NCI-H1436 (cell line): Measurements from ENCODE around the gene STK24.

Experiments
- DNase-seq: peaks from one replicate; lab custom pipeline; 2025; lab: John Stamatoyannopoulos, UW

Gene STK24

DNA sequence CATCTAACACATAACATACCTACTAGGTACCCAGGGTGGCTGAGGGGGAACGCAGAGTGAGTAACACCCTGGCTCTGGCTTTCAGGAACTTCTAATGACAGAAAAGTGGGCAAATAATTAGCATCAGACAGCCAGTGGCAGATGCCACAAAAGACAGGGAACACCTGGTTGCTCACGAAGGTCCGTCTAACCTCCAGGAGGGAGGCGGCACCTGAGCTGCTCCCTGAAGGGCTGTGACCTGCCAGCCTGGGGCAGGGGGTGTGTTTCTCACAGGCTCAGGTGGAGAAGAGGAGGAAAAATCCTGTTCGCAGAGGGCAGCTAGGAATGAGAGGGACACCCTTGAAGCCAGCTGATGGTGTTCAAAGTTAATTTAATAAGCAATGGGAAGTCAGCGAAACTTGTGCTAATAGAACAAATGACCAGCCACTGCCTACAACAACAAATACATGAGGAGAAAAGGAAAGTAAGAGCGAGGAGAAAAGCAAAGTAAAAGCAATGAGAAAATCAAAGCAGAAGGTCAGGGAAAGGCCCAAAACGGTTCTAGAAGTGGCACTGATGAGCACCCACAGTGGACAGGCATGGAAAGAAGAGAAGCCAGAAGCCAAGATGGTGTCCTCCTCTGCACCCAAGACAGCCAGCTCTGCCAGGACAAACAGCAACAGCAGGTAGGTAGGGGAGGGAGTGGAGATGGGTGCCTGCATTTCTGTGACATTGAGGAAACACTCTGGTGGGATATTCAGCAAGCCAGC is 87.3 kb downstream of the STK24 start:
- no peak for DNase-seq

DNA sequence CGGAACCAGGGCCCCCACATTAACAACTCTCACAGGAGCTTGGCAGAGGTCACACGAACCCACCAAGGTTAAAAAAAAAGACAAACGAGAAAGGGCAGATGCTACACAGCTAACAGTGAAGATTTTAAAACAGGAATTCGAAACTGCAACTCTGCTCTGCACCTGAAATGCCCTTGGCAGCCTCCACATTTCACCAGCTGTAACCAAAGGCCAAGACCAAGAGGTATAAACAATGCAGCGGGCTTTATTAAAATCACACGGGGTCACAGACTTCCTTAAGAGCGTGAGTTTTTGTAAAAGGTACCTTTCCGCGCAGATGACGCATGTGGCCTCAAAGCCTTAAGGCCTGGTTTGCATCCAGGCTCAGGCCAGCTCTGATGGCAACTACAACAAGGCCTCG is 88.2 kb downstream of the STK24 start:
- DNase-seq = no peak

DNA sequence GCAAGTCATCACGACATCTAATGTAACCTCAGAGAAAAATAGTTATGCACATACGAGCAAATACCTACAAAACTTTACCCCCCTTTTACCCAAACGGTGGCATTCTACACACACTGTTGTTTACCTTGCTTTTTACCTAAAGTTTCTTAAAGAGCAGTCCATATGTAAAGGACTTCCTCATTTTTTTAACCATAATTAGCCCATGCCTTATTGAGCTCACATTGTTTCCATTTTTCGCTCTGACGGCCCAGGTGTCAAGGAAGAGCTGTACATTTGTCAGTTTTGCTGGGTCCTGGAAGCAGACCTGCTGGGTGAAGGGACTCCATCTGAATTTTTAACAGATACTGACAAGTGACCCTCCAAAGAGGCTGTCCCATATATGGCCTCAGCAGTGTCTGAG is 89.4 kb downstream of the STK24 start:
- no peak for DNase-seq

DNA sequence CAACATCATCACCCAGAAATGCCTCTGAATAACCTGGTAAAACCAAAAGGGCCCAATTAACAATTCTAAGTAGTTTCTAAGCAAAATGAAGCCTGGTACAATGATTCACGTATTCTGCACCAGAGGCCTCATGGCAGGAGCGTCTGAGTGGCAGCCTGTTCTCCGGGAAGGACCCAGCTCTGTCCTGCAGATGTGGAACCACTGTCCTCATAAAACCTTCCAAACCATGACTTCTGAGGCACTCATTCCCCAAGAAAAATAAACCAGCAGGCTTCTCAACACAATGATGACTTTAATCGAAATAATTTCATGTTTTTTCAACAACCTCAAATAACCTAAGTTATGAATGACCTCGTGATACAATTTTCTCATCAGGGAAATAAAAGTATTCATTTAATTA is 89.9 kb downstream of the STK24 start:
- no peak for DNase-seq

DNA sequence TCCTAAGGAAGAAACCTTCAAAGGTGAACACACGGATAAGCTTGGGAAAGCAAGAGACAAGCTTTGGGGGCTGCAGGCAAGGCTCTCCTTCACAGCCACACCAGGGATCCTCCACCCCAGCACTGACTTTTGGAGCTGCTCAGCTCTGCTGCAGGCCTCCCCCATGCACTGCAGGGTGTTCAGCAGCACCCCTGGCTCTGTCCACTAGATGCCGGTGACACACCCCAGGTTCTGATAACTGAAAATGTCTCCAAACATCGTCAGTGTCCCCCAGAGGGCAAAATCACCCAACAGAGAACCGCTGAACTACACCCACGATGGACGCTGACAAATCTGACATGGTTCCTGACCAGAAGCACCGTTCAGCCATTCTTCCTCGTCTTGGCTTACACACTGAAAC is 90.5 kb downstream of the STK24 start:
- DNase-seq = no peak

DNA sequence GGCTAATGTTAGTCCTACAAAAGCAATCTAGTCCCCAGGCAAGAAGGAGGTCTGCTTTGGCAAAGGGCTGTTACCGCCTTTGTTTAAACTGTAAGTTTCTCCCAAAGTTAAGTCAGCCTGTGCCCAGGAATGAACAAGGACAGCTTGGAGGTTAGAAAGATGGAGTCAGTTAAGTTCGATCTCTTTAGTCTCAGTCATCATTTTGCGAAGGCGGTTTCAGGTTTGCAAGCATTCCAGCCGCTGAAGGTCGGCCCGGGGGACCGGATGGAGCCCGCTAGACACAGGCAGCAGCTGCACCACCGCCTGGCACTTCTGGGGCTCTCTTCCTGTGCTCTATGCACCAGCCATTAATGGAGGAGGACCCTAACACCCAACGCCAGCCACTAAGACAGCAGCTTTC is 91.3 kb downstream of the STK24 start:
- no peak for DNase-seq

DNA sequence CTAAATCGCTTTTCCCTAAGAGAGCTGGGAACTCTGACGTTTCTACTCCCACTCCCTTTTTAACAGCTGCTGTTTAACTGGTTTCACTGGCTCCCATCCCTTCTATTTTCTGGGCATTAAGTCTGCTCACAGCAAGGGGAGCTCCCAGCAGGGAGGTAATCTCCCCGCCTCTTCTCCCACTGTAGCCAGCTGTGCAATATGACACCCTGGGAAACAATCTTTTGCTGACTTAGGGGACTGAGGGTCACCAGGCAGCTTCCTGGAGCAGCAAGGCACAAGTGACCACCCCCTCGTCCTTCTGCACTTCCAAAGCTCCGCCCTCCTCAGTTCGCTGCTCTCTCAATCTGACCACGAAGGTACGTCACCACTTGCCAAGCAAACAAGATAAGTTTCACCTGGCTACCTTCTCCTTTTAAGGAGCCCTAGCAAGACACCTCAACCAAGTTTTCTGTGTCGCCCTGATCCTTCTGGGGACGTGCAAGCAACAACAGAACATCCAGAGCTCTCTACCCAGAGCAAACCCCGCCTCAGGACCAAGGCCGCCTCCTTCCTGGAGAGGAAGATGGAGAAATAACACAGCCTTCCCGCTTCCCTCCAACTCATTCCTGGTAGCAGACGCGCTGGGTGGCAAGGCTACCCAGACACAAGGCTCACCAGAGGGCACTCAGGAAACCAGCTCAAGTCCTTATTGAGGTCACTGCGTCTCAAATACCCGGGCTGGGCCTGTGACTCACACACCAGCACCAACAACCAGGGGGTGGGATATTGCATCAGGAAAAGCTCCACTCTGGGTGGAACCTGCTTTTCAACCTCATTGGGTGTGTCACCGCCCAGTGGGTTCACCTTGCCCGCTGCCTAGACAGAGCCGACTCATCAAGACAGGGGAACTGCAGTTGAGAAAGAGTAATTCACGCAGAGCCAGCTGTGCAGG is 92.4 kb downstream of the STK24 start:
- DNase-seq = no peak

DNA sequence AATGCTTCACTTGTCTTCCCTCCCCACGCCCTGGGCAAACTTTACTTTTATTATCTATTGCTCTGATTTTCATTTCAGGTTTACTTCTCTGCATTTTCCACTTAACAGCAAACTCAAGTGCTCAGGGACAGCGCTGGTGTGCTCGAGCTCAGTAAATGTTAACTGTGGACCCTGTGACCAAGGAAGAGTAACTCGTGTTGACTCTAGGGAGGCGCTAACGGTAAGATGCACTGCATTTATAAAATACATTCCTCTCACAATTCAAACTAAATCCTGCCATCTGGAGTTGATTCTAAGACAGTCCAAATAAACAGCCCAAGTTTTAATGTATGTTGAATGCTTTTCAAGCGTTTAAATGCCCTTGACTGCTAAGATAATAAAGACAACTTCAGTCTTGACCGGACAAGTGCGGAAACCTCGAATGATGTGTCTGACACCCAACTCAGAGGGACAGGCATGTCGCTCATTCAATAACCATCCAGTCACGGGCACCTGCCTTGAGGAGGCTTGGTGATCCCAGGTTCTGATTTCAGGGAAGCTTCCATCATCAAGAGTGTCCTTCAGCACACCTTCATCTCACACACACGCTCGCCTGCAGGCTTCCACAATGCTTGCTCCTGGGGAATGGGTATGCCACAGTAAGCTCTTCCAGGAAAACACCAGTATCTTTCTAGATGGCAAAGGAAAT is 93.2 kb downstream of the STK24 start:
- no peak for DNase-seq

DNA sequence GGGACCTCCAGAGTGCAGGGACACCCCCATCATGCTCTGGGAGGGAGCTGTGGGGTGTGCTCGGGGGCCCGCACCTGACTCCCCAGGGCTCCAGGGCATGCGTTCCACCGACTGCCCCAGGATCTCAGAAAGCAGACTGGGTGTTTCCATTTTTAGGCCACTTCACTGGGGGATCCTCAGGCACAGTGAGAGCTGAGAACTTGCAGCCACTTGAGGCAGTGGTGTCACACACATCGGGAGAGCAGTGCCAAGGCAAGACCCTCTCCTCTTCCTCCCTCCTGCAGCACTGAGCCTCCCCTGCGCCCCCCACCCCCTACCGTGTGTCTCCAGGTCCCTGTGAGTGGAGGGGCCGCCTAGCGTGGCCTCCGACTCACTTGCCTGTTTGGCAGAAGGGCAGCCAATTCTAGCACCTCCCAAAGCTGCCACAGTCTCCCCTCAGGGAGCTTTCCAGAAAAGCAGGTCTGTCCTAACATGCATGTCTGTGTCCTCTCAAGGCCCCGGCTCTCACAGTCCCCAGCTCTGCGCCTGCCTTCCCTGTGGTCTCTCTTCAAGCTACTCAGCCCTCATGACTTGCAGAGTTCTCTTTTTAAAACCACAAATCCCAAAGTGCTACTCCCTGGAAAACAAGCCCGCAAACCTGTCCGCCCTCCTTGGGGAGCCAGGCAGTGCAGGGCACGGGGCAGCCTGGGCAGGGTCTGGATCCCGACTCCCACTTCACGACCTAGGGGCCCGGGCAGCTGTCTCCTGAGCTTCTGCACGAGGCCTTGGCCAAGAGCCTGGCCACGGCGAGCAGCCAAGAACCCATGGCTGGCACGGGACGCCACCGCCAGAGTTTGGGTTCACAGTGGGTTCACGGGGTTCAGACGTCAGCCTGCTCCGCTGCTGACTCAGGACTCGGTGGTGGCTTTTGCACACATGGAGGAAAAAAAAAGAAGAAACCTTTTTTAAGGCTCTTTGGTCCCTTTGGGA is 94.1 kb downstream of the STK24 start:
- DNase-seq = no peak

DNA sequence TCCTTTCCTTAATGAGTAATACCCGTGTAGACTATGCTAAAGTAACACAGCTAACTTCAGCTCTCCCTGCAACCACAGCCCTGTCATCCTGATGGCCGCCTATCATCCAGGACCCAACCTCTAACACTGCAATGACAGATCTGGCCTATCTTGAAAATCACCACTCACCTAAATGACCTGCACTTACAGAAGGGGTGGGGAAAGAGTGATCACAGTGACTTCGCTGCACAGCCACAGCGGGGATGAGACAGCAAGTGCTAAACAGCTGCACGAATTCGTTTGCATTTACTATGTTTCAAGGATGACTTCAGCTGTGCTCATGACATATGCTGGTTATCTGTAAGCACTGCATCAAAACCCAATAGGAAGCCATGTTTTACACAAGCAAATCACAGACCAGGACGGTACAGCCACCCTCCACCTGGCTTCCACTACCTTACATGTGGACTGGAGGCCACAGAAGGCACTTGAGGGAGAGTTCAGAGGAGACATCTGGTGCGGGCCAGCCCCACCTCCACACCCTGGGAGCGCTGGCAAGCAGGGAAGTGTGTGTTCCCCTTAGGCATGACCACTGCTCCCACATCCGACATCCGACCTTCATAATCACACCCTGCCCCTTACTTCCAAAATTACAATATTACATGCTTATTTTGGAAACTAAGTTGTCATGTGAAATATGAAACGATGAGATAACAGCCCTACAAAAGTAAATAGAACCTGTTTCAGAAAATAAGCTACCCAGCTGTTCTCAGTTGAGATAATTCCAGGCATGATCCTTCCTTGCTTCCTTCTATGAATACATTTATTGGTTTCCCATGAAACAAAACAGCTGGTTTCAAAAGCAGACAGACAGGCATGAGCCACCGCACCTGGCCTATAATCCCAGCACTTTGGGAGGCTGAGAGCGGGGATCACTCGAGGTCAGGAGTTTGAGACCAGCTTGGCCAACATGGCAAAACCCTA is 95.7 kb downstream of the STK24 start:
- no peak for DNase-seq

DNA sequence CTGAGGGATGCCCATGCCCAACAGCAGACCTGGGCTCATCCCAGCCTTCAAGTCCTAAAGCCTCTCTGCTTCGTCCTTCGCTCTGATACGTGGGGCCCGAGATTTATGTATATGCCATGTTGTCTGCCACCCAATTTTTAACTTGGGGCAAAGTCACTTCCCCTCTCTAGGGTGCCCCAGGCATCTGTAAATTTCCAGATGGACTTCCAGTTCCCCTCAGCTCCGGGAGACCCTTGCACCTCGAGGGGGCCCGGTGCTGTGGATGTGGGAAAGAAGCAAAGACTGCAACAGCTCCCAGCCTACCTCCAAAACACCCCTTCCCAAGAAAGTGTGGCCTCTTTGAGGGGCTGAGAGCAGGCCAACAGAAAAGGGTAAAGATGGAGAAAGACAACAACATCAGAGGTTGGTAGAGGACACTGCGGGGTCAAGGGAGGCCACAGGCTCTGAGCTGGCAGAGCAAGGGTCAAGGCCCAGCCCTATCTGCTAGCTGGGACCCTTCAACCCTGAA is 97.4 kb downstream of the STK24 start:
- no peak for DNase-seq

DNA sequence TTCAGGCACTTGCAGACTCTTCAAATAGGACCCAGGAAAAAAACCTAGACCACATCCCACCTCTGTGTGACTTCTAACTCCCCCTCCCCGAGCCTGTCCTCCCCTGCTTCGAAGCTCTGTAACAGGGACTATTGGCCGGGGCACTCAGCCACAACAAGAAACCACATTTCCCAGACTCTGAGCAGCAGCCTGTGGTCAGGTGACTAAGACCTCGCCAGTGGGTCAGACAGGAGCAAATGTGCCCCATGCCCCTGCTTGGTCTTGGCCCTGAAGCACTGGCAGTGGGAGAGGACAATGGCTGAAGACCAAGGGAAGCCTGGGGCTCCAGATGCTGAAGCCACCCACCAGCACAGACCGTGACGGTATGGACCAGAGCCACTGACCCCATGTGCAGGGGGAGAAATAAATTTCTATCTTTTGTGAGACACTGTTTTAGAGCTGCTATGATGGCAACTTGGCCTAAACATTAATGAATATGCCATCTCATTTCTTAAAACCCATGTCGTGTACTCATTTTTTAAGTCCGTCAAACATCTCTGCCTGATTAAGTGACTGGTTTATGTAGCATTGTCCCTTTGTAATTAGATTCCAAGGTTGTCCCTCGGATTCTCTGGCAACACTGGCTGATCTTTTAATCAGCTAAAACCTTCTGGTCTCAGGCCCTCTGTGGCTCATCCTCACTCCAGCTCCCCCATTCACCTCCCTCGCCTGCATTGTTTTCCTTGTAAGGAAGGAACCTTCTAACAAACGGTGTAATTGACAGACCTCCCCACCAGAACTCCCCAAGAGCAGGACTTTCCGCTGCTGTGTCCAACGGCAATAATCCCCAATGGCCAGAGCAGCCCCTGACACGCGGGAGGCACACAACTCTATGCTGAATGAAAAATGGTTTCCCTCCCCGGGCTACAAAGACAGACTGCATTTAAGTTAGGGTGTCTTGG is 98.4 kb downstream of the STK24 start:
- DNase-seq = no peak

DNA sequence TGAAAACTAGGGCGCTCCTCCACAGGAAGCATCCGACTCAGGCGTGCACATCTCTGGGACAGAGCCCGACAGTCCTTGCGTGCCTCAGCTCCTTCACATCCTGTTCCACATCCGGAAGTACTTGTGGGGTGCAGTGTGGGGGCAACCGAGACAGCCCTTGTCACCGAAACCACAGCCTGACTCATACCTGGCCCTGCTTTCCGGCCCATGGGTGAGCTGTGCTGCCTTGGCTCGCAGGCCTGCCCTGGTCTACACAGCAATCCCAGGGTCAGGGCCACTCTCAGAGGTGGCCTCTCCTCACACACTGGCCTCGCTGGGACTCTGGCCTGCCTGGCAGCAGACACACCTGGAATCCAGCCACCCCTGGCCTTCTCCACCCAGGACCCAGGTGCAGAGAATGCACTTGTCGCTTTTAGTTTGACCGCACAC is 100.4 kb downstream of the STK24 start:
- no peak for DNase-seq

DNA sequence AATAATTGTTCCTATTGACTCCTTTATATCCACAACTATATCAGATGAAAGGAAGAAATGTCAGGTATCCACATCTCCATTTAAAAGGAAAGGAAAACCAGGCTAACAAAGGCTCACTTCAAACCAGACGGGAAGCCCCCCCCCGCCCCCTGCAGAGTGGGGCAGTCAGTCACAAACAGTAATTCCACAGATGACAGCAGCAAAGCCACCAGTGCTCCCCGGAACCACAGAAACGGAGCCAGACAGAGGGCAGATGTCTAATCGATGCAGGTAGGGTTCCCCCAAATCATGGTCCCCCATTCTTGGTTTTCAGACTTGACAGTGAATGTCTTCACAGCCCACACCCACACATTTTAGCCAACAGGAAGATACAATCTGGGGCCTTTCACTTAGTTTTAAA is 100.8 kb downstream of the STK24 start:
- no peak for DNase-seq

DNA sequence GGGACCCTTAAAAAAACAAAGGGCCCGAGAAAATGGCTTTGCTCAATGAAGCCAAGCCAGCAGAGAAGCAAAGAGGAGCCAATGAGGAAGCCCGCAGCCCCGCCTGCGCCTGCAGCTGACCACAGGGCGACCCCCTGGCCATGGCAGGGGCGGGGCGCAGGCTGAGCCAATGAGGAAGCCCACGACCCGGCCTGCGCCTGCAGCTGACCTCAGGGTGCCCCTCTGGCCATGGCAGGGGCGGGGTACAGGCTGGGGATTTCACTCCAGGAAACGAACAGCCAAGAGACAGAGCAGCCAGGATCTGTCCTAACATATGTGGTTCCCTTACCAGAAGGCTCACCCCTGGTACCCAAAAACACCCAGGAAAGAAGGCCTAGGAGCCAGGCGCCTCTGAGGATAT is 101.4 kb downstream of the STK24 start:
- DNase-seq = no peak

DNA sequence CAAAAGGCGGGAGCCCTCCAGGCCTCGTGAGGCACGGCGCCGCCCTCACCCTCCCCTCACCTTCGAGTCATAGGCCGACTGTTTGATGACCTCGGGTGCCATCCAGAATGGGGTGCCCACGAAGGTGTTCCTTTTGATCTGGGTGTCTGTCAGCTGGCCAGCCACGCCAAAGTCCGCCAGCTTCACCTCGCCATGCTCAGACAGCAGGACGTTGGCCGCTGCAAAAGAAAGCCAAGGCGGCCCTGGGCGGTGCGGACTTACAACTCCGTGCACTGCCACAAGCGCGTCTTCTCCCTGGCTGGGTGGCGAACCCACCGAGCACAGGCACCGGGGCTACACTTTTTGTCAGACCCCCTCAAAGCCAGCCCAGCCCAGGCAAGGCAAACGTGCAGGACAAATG is 102.1 kb downstream of the STK24 start:
- DNase-seq = no peak

DNA sequence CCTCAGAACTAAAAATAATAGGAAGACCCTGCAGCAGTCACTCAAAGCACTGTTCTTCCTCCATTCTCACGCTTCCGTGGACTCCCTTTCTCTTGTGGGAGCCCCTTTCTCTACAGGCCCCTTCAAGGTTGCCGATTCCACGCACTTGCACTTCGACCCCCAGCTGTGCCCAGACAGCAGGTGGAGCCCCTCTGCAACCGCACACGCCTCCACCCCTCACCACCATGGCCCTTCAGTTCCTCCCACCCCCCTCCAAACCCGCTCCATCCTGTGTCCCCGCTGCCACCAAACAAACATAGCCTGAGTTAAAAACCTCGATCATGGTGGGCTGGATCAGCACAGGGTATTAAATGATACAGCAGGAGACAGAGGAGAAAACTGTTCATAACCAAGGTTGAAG is 102.6 kb downstream of the STK24 start:
- DNase-seq = no peak

DNA sequence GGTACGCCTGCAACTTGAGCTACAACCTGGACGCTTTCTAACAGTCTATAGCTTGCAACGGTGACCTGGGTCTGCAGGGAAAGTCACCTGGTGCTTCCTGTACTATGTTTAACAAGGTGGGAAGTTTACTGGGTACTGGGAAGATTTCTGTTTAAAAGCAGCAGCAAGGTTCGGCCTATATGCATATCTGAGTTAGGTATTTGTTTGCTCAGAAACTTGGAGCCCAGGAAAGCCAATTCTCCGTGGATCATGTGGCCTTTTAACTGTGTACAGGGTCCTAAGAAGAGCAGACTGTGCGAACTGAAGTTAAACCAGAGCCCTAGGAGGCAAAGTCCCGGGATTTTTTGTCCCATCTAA is 103.1 kb downstream of the STK24 start:
- no peak for DNase-seq

DNA sequence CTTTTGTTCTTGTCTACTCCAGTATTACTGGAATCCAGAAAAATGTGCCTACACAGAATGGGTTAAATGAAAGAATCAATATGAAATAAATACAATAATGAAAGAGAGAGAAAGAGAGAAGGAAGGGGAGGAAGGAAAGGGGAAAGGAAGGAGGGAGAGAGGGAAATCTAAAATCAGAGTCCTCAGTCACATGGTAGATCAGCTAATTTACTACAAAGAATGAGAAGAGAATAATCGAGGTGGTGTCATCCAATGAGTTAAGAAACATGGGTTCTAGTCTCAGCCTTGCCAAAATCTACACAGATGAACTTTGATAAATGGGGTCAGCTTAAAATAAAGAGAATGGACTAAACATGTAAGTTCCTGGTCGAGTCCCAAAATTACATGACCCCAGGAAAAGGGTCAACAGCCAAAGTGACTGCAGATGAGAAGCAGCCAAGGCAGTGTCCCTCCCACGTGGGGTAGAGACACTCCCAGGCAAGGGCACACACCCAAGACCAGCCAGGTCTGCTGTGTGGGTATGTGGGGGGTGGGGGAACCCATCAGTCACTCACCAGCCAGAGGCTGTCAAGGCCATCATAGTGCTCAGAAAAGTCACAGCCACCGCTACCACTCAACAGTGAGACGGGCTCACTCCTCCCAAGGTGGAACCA is 103.6 kb downstream of the STK24 start:
- no peak for DNase-seq
